Activated naive CD8-positive, alpha-beta T cell treated with anti-CD3 and anti-CD28 coated beads, Interleukin-2, amount 10 ng/mL, durations not matched to agents 7 days and 5 days (primary cell): ENCODE data around the gene MRPL4. TPM values are rescaled to one million over a fixed set of nuclear protein-coding genes. Genes with fewer than 3 reads are reported as not detected.

Experiments used
- ATAC-seq: fragments of 150-1000 bp; cut with Tn5 transposase; one replicate; pipeline ENCODE4 v1.10.0; 2021; ENCODE audit warnings: low read depth, moderate library complexity
- POLR2A ChIA-PET: fragments of 350-600 bp; sonication (Branson Sonifier 250); formaldehyde crosslinking; loops from one replicate; lab custom pipeline; 2021; ENCODE audit warnings: antibody characterized with exemption; lab: Charles Lee
- DNase-seq: peaks from one replicate; pipeline ENCODE4 v3.0.0; 2021
- H3K27ac Mint-ChIP-seq: one replicate; pipeline ENCODE4 v1.8.0; 2022; ENCODE audit warnings: mild to moderate bottlenecking, mixed read lengths
- H3K27me3 Mint-ChIP-seq: one replicate; pipeline ENCODE4 v1.8.0; 2022; ENCODE audit warnings: mild to moderate bottlenecking, moderate library complexity, mixed read lengths
- H3K36me3 Mint-ChIP-seq: one replicate; pipeline ENCODE4 v1.8.0; 2021; ENCODE audit warnings: mild to moderate bottlenecking, mixed read lengths
- H3K4me1 Mint-ChIP-seq: one replicate; pipeline ENCODE4 v1.8.0; 2021; ENCODE audit warnings: mixed read lengths
- H3K4me3 Mint-ChIP-seq: one replicate; pipeline ENCODE4 v1.8.0; 2022; ENCODE audit warnings: mild to moderate bottlenecking, moderate library complexity, mixed read lengths
- H3K9me3 Mint-ChIP-seq: one replicate; pipeline ENCODE4 v1.8.0; 2021; ENCODE audit warnings: mixed read lengths
- total RNA-seq, 2 experiments: library from RNA; stranded (reverse); gene quantifications; one replicate each; pipeline ENCODE4 v1.2.3, GENCODE V29; 2021

Gene MRPL4
- total RNA-seq, 2 experiments from 2014 or later: 55.8 to 59.9 TPM

DNA sequence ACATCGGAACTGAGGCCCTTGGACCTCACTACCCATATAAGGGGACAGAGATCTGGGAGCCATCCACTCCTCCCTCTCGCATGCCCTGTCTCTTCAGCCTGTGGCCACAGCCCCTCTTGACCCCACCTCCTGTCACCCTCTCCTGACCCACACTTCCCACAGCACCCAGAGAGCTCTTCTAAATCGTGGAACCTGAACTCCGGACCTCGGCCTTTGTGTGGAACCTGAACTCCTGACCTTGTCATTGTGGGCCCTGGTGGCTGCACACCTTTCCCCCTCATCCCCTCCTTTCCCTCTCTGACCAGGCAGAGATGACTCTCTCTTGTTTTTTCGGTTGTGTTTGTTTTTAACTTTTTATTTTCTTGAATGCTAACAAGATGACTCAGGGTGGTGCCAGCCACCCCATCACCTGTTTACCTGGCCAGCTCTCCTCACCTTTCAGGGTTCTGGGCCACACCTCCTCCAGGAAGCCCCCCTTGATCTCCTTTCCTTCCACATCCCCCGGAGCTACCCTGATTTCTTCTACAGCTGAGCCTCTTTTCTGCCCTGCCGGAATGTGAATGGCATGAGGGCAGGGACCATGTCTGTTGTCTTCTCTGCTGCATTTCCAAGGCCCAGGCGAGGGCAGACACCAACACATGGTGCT lies 5.1 kb downstream of the MRPL4 start:
- POLR2A ChIA-PET: interaction anchor here (0.6 kb wide), 1 partner anchor 160 kb away, joined by 3 read pairs; no protein-coding TSS in a partner anchor
- DNase-seq (no peak), ATAC-seq (no peak)
- peak overlapping the region; percentile 1 for H3K27ac Mint-ChIP-seq
- peaks cover 30% of the 10 kb centered on the region for H3K36me3 Mint-ChIP-seq
- H3K27me3 Mint-ChIP-seq: no peaks in the 10 kb centered on the region
- H3K4me1 Mint-ChIP-seq: peaks cover 30% of the 10 kb centered on the region
- no peak overlapping the region for H3K4me3 Mint-ChIP-seq
- H3K9me3 Mint-ChIP-seq: no peaks in the 10 kb centered on the region

DNA sequence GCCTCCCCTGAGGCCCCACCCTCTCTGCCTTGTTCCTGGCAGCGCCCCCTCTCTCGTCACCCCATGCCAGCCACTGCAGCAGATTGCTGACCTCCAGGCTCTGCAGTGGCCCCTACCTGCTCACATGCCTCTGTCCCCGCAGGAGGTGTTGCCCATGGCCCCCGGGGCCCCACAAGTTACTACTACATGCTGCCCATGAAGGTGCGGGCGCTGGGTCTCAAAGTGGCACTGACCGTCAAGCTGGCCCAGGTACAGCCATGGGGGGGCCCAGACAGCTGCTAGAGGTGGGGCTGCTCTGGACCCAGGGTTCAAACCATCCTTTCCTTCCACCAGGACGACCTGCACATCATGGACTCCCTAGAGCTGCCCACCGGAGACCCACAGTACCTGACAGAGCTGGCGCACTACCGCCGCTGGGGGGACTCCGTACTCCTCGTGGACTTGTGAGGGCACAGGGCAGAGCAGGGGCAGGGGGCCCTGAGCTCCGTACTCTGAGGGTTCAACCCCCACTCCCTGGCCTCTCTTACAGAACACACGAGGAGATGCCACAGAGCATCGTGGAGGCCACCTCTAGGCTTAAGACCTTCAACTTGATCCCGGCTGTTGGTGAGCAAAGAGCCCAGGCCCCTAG lies 6.2 kb downstream of the MRPL4 start:
- H3K9me3 Mint-ChIP-seq: no peaks in the 10 kb centered on the region

DNA sequence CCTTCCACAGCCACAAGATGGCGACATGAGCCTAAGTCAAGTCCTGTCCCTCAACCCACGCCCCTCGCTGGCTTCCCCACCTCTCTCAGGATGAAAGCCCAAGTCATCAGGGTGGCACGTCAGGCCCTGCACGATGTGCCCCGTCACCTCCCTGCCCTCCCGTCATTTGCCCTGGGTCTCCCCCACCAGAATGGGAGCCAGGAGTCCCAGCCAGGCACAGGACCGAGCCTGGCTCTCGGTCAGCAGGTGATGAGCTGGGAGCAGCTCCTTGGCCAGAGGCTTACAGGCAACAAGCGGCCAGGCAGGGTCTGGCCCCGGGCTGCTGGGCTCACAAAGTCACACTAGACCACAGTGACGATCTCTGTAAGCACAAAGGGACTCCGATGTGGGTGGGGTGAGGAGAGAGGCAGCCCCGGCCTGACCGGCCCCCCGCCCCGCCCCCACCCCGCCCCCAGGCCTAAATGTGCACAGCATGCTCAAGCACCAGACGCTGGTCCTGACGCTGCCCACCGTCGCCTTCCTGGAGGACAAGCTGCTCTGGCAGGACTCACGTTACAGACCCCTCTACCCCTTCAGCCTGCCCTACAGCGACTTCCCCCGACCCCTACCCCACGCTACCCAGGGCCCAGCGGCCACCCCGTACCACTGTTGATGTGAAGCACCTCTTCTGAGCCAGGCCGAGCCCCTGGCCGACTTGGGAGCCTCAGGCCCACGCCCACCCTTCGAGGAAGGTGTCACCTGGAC lies 7.3 kb downstream of the MRPL4 start:
- Mint-ChIP-seq H3K36me3 (peaks cover 27% of the 10 kb centered on the region), H3K27ac (no peak overlapping the region), H3K27me3 (no peaks in the 10 kb centered on the region), H3K4me3 (no peak overlapping the region), H3K9me3 (no peaks in the 10 kb centered on the region), H3K4me1 (peaks cover 19% of the 10 kb centered on the region)
- DNase-seq: peak; percentile 78
- peak; percentile 70 for ATAC-seq
- POLR2A ChIA-PET: interaction anchor here (0.6 to 2.0 kb wide), 7 partner anchors 10 to 286 kb away, joined by 3 to 16 read pairs (median 4); partner anchors contain the start of gene TYK2

More for the DNA sequence above, 6.2 kb downstream of the MRPL4 start:
- no peak overlapping the region for H3K4me3 Mint-ChIP-seq
- no peak overlapping the region for H3K27ac Mint-ChIP-seq
- POLR2A ChIA-PET: interaction anchor here (0.6 to 2.0 kb wide), 6 partner anchors 11 to 287 kb away, joined by 3 to 16 read pairs (median 4); partner anchors contain the start of gene TYK2
- H3K4me1 Mint-ChIP-seq: peaks cover 26% of the 10 kb centered on the region
- no peaks in the 10 kb centered on the region for H3K27me3 Mint-ChIP-seq
- peaks cover 30% of the 10 kb centered on the region for H3K36me3 Mint-ChIP-seq
- DNase-seq: no peak
- no peak for ATAC-seq

DNA sequence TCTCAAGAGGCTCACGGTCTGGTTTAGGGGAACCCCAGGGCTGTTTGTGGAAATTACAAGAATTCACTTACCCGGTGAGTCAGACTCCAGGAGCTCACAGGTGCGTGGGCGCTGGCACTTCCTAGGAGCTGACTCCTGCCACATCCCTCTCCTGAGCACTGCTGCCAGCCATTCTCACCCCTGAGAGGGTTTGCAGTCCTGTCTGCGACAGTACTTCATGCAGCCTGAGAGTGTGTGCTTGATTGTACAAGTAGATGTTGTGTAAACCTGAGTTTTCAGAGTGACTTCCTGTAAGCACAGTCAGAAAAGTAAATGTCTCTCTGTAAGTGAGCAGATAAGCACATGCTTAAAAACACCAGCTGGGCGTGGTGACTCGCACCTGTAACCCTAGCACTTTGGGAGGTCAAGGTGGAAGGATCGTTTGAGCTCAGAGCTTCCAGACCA lies 8.1 kb downstream of the MRPL4 start:
- no peak for DNase-seq

DNA sequence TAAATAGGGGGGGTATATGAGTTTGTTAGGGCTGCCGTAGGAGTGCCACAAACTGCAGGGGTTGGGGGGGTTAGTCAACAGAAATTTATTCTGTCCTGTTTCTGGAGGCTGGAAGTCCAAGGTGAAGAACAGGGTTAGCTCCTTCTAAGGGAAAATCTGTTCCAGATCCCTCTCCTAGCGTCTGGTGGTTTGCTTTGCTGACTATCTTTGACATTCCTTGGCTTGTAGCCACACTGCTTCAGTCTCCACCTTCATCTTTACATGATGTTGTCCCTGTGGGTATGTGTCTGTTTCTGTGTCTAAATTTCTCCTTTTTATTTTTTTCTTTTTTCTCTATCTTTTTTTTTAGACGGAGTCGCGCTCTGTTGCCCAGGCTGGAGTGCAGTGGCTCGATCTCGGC lies 10.8 kb downstream of the MRPL4 start:
- no peak overlapping the region for H3K27ac Mint-ChIP-seq
- no peak for DNase-seq
- no peaks in the 10 kb centered on the region for H3K9me3 Mint-ChIP-seq
- peaks cover 13% of the 10 kb centered on the region for H3K4me1 Mint-ChIP-seq
- POLR2A ChIA-PET: interaction anchor here (0.6 kb wide), 1 partner anchor 104 kb away, joined by 5 read pairs; no protein-coding TSS in a partner anchor
- no peak for ATAC-seq
- H3K36me3 Mint-ChIP-seq: peaks cover 7% of the 10 kb centered on the region
- no peaks in the 10 kb centered on the region for H3K27me3 Mint-ChIP-seq
- no peak overlapping the region for H3K4me3 Mint-ChIP-seq

More for the DNA sequence above, 8.1 kb downstream of the MRPL4 start:
- Mint-ChIP-seq H3K4me1 (peaks cover 15% of the 10 kb centered on the region), H3K27me3 (no peaks in the 10 kb centered on the region), H3K36me3 (peaks cover 21% of the 10 kb centered on the region), H3K4me3 (no peak overlapping the region), H3K27ac (peak overlapping the region; percentile 51), H3K9me3 (no peaks in the 10 kb centered on the region)
- POLR2A ChIA-PET: interaction anchor here (1.0 to 2.0 kb wide), 3 partner anchors 10 to 129 kb away, joined by 5 to 16 read pairs (median 5); partner anchors contain the start of gene TYK2
- peak; percentile 32 for ATAC-seq

DNA sequence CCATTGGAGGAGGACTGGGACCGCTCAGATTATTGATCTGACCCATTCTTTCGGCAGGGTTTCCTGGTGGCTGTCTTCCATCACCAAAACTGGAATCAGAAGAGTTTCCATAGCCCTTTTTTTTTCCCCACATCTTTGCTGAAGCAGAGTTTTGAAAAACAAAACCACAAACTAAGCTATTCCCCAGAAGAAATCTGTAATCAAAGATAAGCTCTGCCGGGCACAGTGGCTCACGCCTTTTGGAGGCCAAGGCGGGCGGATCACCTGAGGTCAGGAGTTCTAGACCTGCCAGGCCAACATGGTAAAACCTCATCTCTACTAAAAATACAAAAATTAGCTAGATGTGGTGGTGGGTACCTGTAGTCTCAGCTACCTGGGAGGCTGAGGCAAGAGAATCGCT lies 14.7 kb downstream of the MRPL4 start:
- no peak for ATAC-seq
- H3K9me3 Mint-ChIP-seq: no peaks in the 10 kb centered on the region
- H3K36me3 Mint-ChIP-seq: no peaks in the 10 kb centered on the region
- peaks cover 15% of the 10 kb centered on the region for H3K4me1 Mint-ChIP-seq
- POLR2A ChIA-PET: interaction anchor here (0.6 kb wide), 1 partner anchor 45 kb away, joined by 3 read pairs; no protein-coding TSS in a partner anchor
- no peak overlapping the region for H3K27ac Mint-ChIP-seq
- H3K4me3 Mint-ChIP-seq: no peak overlapping the region
- no peaks in the 10 kb centered on the region for H3K27me3 Mint-ChIP-seq
- DNase-seq: no peak

DNA sequence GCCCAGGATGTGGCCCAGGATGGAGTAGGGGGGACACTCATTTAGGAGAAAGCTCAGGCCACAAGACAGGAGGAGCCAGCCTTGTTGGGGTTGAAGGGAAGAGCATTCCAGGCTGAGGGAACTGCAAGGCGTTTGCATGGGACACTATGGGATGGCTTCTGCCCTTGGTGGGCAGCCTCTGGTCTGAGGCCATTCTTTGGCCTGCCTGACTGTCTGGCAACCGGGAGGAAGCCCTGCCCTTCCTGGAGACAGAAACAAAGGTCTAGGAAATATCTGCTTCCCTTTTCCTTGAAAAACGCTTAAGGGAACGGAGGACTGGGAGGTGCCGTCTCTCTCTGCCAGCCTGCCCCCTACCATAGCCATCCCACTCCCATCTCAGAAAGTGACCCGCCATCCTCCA lies 16.1 kb downstream of the MRPL4 start:
- Mint-ChIP-seq H3K4me3 (no peak overlapping the region), H3K27ac (peak overlapping the region; percentile 56), H3K4me1 (peaks cover 21% of the 10 kb centered on the region), H3K36me3 (no peaks in the 10 kb centered on the region), H3K27me3 (no peaks in the 10 kb centered on the region), H3K9me3 (no peaks in the 10 kb centered on the region)
- DNase-seq (no peak), ATAC-seq (no peak)
- POLR2A ChIA-PET: interaction anchor here (2.0 to 4.7 kb wide), 2 partner anchors 23 to 120 kb away, joined by 25 to 60 read pairs; partner anchors contain the start of gene ICAM5

DNA sequence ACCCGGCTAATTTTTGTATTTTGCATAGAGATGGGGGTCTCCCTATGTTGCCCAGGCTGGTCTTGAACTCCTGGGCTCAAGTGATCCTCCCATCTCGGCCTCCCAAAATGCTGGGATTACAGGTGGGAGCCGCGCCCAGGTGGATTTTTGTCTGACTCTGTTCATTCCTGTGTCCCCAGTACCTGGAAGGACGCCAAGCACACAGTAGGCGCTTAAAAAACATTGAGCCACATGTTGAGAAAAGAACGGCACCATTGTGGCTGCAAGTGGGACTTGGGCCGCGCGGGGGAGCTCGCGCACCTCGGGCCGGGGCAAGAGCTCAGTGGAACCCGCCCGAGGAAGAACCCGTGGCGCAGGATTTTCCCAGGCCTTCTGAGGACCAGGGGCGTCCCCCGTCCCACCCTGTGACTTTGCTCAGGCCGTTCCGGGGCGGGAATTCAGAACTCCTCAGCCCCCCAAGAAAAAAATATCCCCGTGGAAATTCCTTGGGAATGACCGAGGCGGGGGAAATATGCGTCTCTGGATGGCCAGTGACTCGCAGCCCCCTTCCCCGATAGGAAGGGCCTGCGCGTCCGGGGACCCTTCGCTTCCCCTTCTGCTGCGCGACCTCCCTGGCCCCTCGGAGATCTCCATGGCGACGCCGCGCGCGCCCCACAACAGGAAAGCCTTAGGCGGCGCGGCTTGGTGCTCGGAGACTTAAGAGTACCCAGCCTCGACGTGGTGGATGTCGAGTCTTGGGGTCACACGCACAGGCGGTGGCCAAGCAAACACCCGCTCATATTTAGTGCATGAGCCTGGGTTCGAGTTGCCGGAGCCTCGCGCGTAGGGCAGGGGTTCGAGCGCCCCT lies 17.5 kb downstream of the MRPL4 start:
- no peaks in the 10 kb centered on the region for H3K9me3 Mint-ChIP-seq
- H3K4me1 Mint-ChIP-seq: peaks cover 23% of the 10 kb centered on the region
- H3K27me3 Mint-ChIP-seq: no peaks in the 10 kb centered on the region
- H3K36me3 Mint-ChIP-seq: peaks cover 2% of the 10 kb centered on the region
- peak overlapping the region; percentile 86 for H3K4me3 Mint-ChIP-seq
- POLR2A ChIA-PET: interaction anchor here (0.6 to 4.7 kb wide), 20 partner anchors 9 to 270 kb away, joined by 3 to 60 read pairs (median 6); partner anchors contain the start of genes CDC37, FDX2, ICAM4 and ICAM5
- ATAC-seq (peak; percentile 69), DNase-seq (peak; percentile 96)
- H3K27ac Mint-ChIP-seq: peak overlapping the region; percentile 92

DNA sequence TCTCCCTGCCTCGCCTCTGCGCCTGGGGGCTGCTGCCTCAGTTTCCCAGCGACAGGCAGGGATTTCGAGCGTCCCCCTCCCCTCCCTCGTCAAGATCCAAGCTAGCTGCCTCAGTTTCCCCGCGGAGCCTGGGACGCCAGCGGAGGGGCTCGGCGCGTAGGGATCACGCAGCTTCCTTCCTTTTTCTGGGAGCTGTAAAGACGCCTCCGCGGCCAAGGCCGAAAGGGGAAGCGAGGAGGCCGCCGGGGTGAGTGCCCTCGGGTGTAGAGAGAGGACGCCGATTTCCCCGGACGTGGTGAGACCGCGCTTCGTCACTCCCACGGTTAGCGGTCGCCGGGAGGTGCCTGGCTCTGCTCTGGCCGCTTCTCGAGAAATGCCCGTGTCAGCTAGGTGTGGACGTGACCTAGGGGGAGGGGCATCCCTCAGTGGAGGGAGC lies 18.2 kb downstream of the MRPL4 start:
- ATAC-seq: peak; percentile 57

DNA sequence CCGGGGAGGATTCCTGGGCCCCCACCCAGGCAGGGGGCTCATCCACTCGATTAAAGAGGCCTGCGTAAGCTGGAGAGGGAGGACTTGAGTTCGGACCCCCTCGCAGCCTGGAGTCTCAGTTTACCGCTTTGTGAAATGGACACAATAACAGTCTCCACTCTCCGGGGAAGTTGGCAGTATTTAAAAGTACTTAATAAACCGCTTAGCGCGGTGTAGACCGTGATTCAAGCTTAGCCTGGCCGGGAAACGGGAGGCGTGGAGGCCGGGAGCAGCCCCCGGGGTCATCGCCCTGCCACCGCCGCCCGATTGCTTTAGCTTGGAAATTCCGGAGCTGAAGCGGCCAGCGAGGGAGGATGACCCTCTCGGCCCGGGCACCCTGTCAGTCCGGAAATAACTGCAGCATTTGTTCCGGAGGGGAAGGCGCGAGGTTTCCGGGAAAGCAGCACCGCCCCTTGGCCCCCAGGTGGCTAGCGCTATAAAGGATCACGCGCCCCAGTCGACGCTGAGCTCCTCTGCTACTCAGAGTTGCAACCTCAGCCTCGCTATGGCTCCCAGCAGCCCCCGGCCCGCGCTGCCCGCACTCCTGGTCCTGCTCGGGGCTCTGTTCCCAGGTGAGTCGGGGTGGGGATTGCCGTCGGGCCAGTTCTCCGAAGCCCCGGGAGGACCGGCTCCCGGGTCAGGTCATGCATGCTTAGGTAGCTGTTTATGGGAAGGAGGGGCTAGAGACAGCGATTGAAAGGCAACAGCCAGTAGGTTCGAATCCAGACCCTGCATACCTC lies 18.8 kb downstream of the MRPL4 start, which contains the start of gene ICAM1:
Gene ICAM1, plus strand, starts transcription at position 505 of the 779 bp plus-strand sequence. Its CDS starts 40 bp downstream, at position 545.
- peaks cover 23% of the 10 kb centered on the region for H3K4me1 Mint-ChIP-seq

More for the DNA sequence above, 18.2 kb downstream of the MRPL4 start:
- Mint-ChIP-seq H3K4me3 (peak overlapping the region; percentile 86), H3K9me3 (no peaks in the 10 kb centered on the region), H3K27me3 (no peaks in the 10 kb centered on the region), H3K36me3 (peaks cover 3% of the 10 kb centered on the region), H3K27ac (peak overlapping the region; percentile 92), H3K4me1 (peaks cover 23% of the 10 kb centered on the region)
- DNase-seq: peak; percentile 85
- POLR2A ChIA-PET: interaction anchor here (0.6 to 4.7 kb wide), 23 partner anchors 10 to 892 kb away, joined by 3 to 60 read pairs (median 6); partner anchors contain the start of genes CDC37, FDX2, ICAM4 and ICAM5

DNA sequence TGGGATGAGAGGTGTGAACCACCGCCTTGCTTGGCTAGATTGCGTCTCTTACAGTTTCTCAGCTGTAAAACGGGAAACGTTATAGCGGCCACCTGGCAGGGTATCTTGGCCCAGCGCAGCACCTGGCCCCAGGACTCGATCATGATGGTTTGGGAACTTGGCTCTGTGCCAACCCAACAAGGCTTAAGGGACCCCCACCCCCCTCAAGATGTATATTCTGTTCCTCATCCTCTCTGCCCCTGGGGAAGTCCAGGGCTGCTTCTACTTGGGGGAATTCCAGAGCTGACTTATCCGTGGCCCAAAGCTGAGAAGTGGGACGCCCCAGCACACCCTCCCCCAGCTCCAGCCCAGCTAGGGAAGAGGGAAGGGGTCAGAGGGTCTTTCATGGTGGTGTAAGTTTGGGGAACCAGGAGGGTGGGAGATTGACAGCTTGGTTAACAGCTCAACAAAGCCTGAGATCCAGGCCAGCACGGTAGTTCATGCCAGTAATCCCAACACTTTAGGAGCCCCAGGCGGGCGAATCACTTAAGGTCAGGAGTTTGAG lies 19.6 kb downstream of the MRPL4 start:
- Mint-ChIP-seq H3K4me3 (peak overlapping the region; percentile 86), H3K36me3 (peaks cover 5% of the 10 kb centered on the region), H3K4me1 (peaks cover 23% of the 10 kb centered on the region), H3K27me3 (no peaks in the 10 kb centered on the region), H3K27ac (peak overlapping the region; percentile 92), H3K9me3 (no peaks in the 10 kb centered on the region)
- ATAC-seq (no peak), DNase-seq (no peak)
- POLR2A ChIA-PET: interaction anchor here (0.9 to 4.7 kb wide), 16 partner anchors 9 to 157 kb away, joined by 3 to 60 read pairs (median 10); partner anchors contain the start of genes CDC37, FDX2, ICAM4 and ICAM5

More for the DNA sequence above, 18.8 kb downstream of the MRPL4 start, which contains the start of gene ICAM1:
- Mint-ChIP-seq H3K27ac (peak within 1 kb of the TSS; percentile 92), H3K27me3 (no peaks in the 10 kb centered on the region), H3K9me3 (no peaks in the 10 kb centered on the region), H3K36me3 (peaks cover 5% of the 10 kb centered on the region), H3K4me3 (peak within 1 kb of the TSS; percentile 86)
- peak; percentile 65 for ATAC-seq
- peak; percentile 83 for DNase-seq
- POLR2A ChIA-PET: interaction anchor here (0.6 to 4.7 kb wide), 26 partner anchors 10 to 891 kb away, joined by 3 to 60 read pairs (median 6); partner anchors contain the start of genes CDC37, FDX2, ICAM4 and ICAM5
